Pancreas (tissue), 10 donors: Measurements from ENCODE around the gene SORCS2. TPM values are rescaled to one million over a fixed set of nuclear protein-coding genes. Genes with fewer than 3 reads are reported as not detected.

Source experiments
- ATAC-seq, 4 donors: fragments of 200-7000 bp; cut with Tn5 transposase; one replicate each; pipeline versions ENCODE4 v1.8.0 to v1.9.1; 2020; ENCODE audit warnings: mild to moderate bottlenecking in 4 of 4, moderate library complexity in 4 of 4
- DNase-seq, 6 donors: peaks; one replicate each; pipeline ENCODE4 v3.0.0-alpha.2; 2020
- FAIRE-seq: peaks from 2 replicates; lab custom pipeline; 2012; peaks lifted over from hg19 to GRCh38; lab: Jason Lieb, UNC
- H3K27ac ChIP-seq, 4 donors: fragments of 200-600 bp; sonication (generic); 1 replicate in 3 of 4; 2 replicates in 1 of 4; pipeline versions ENCODE4 v1.5.0 to v1.8.0; 2020
- H3K27me3 ChIP-seq, 4 donors: fragments of 200-600 bp; one replicate each; pipeline ENCODE4 v1.8.0; 2021
- H3K36me3 ChIP-seq, 3 donors: fragments of 200-600 bp; sonication (generic) in 1 of 3; one replicate each; pipeline versions ENCODE4 v1.5.0 to v1.8.0; 2020 to 2021
- H3K4me1 ChIP-seq, 3 donors: fragments of 200-600 bp; one replicate each; pipeline ENCODE4 v1.8.0; 2021
- H3K4me3 ChIP-seq, 4 donors: fragments of 200-600 bp; sonication (generic) in 2 of 4; one replicate each; pipeline versions ENCODE4 v1.5.0 to v1.8.0; 2020 to 2021
- H3K9me3 ChIP-seq, 4 donors: fragments of 200-600 bp; one replicate each; pipeline ENCODE4 v1.8.0; 2021
- WGBS, 2 donors: extraction: QIAGEN DNeasy Blood & Tissue Kit; methylation state at CpG; one replicate each; pipeline ENCODE4 v1.1.7; 2013; 5-methylcytosine and 5-hydroxymethylcytosine counted together
- intact Hi-C, 3 donors: fragments of 100-400 bp; cut with DNase I; formaldehyde crosslinking; loops; one replicate each; pipeline versions ENCODE4 v1.11.1 to v1.14.2; 2022
- polyA plus RNA-seq, 2 donors: library from polyadenylated mRNA; stranded (reverse); fragments of 200-250 nt; gene quantifications; one replicate each; pipeline ENCODE4 v1.2.3, GENCODE V29; 2013
- total RNA-seq, 6 donors: library from RNA; stranded (reverse); fragmentation: NEBNext Ultra II Directional in 4 of 6; extraction: Animal tissue kit (Norgen Biotek cat#: 25700) in 4 of 6; gene quantifications; one replicate each; pipeline versions ENCODE4 v1.2.1 to v1.2.4, GENCODE V29; 2021 to 2023
- TF ChIP-seq, protein P1 (sequence below), 4 donors: fragments of 200-600 bp; sonication (generic) in 3 of 4; IDR thresholded peaks; one replicate each; pipeline versions ENCODE4 v1.5.0 to v1.8.0; 2021; ENCODE audit warnings: antibody characterized with exemption in 4 of 4
- donor health status: healthy with polysubstance abuse.
- donor health status: DM: no; HTN: no; CAD: no; lungs with moderate emphysema.
- donor health status: DM: no; HTN: no; CAD: no.
- donor health status: control.
- donor health status: control.
- donor health status: Bipolar disorder and iron deficiency.
- donor health status: DM: yes; HTN: yes; CAD: no.
- donor health status: DM: no; HTN: no; CAD: no.
- donor health status: DM: no; HTN: no; CAD: no.
- donor health status: DM: yes; HTN: yes; CAD: no.

The SORCS2 gene
- total and polyA plus RNA-seq, 8 donors = 0.14 to 1.7 (median 0.42) TPM

- FAIRE-seq (no peak), DNase-seq (no peak), ATAC-seq (no peak)
- Histone ChIP-seq H3K9me3 (no peaks in the 10 kb centered on the region), H3K36me3 (no peaks in the 10 kb centered on the region), H3K4me3 (no peak overlapping the region), H3K4me1 (no peaks in the 10 kb centered on the region), H3K27ac (no peak overlapping the region), H3K27me3 (no peaks in the 10 kb centered on the region)
- WGBS, 2 donors = 78 to 80% methylated on average over 12 of the region's 12 CpGs
- TF ChIP-seq, protein P1, sequence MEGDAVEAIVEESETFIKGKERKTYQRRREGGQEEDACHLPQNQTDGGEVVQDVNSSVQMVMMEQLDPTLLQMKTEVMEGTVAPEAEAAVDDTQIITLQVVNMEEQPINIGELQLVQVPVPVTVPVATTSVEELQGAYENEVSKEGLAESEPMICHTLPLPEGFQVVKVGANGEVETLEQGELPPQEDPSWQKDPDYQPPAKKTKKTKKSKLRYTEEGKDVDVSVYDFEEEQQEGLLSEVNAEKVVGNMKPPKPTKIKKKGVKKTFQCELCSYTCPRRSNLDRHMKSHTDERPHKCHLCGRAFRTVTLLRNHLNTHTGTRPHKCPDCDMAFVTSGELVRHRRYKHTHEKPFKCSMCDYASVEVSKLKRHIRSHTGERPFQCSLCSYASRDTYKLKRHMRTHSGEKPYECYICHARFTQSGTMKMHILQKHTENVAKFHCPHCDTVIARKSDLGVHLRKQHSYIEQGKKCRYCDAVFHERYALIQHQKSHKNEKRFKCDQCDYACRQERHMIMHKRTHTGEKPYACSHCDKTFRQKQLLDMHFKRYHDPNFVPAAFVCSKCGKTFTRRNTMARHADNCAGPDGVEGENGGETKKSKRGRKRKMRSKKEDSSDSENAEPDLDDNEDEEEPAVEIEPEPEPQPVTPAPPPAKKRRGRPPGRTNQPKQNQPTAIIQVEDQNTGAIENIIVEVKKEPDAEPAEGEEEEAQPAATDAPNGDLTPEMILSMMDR (IDR thresholded peaks at IDR 0.05) = no peak
- intact Hi-C loops = no loop called here
Observed at GRCh38 chr4:7247946-7248345, 55.6 kb downstream of the SORCS2 start.

DNA sequence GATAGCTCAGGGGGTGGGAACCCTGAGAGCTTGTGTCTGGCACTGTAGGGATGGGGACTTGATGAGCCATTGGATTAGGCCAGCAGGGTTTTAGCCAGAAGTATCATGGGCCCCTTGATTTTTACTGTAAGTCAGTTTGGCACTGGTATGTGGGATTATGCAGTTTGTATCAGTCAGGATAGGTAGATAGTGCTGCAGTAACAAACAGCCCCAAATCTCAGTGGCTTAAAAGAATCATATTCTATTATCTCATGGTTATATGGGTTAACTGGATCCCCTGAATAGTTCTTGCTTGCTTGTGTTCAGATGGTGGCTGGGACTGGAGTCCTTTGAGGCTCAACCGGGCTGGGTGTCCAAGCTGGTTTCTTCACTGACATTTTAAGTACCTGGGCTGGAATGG is 56.5 kb downstream of the SORCS2 start:
- ATAC-seq (no peak), DNase-seq (no peak), FAIRE-seq (no peak)
- H3K4me3 ChIP-seq = no peak overlapping the region
- H3K27me3 ChIP-seq = no peaks in the 10 kb centered on the region
- 98 to 100% methylated on average over 1 of the region's 1 CpG for WGBS, 2 donors
- H3K4me1 ChIP-seq = no peaks in the 10 kb centered on the region
- TF ChIP-seq, protein P1 (IDR thresholded peaks at IDR 0.05) = no peak
- intact Hi-C loops = no loop called here
- no peak overlapping the region for H3K27ac ChIP-seq
- H3K9me3 ChIP-seq = no peaks in the 10 kb centered on the region
- no peaks in the 10 kb centered on the region for H3K36me3 ChIP-seq

- intact Hi-C loops = no loop called here
- ATAC-seq = no peak
- WGBS, 2 donors = 60 to 73% methylated on average over 5 of the region's 5 CpGs
Observed at GRCh38 chr4:7251321-7251720, 59.0 kb downstream of the SORCS2 start.

DNA sequence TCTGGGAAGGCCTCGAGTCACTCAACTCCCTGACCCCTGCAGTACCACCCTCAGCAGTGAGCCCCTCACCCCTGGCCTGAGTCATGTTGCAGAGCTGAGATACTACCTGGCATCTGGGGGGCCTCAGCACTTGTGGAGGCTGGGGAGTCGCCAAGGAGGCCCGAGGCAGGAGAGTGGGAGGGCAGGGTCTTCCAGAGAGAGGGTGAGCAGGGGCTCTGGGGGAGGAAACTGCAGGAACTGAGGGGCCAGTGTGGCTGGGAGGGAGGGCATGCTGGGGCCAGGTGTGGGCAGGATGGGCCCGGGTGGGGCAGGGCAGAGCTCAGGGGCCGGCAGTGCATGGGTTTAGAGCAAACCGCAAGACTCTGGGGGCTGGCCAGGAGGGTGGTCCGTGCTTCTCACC is 59.7 kb downstream of the SORCS2 start:
- no peaks in the 10 kb centered on the region for H3K27me3 ChIP-seq
- no peak overlapping the region for H3K27ac ChIP-seq
- no peak for DNase-seq
- TF ChIP-seq, protein P1 (IDR thresholded peaks at IDR 0.05) = no peak
- no peak for FAIRE-seq
- intact Hi-C loops = no loop called here
- no peak for ATAC-seq
- no peak overlapping the region for H3K4me3 ChIP-seq
- no peaks in the 10 kb centered on the region for H3K36me3 ChIP-seq
- H3K4me1 ChIP-seq = no peaks in the 10 kb centered on the region
- 61 to 62% methylated on average over 7 of the region's 7 CpGs for WGBS, 2 donors
- H3K9me3 ChIP-seq = no peaks in the 10 kb centered on the region

More at GRCh38 chr4:7251321-7251720, 59.0 kb downstream of the SORCS2 start:
- Histone ChIP-seq H3K36me3 (no peaks in the 10 kb centered on the region), H3K4me1 (no peaks in the 10 kb centered on the region), H3K4me3 (no peak overlapping the region), H3K27ac (no peak overlapping the region), H3K27me3 (no peaks in the 10 kb centered on the region), H3K9me3 (no peaks in the 10 kb centered on the region)
- FAIRE-seq = no peak
- no peak for DNase-seq
- TF ChIP-seq, protein P1 (IDR thresholded peaks at IDR 0.05) = no peak

GRCh38 chr4:7252510-7253340 is 60.4 kb downstream of the SORCS2 start:
- ATAC-seq (no peak), FAIRE-seq (no peak), DNase-seq (no peak)
- Histone ChIP-seq H3K4me1 (no peaks in the 10 kb centered on the region), H3K27me3 (no peaks in the 10 kb centered on the region), H3K27ac (no peak overlapping the region), H3K36me3 (no peaks in the 10 kb centered on the region), H3K9me3 (no peaks in the 10 kb centered on the region), H3K4me3 (no peak overlapping the region)
- intact Hi-C loops = no loop called here
- TF ChIP-seq, protein P1 (IDR thresholded peaks at IDR 0.05) = no peak
- WGBS, 2 donors = 80 to 81% methylated on average over 15 of the region's 15 CpGs
